Stimulated activated CD8-positive, alpha-beta memory T cell treated with anti-CD3 and anti-CD28 coated beads, Interleukin-12 subunit alpha, Interleukin-12 subunit beta, amount 100 ng/mL, for 4 hours (primary cell): ENCODE measurements around the gene RPL10.

Source experiments
- DNase-seq: peaks from one replicate; pipeline ENCODE4 v3.0.0-alpha.2; 2020; ENCODE audit warnings: low read depth

RPL10 gene

DNA sequence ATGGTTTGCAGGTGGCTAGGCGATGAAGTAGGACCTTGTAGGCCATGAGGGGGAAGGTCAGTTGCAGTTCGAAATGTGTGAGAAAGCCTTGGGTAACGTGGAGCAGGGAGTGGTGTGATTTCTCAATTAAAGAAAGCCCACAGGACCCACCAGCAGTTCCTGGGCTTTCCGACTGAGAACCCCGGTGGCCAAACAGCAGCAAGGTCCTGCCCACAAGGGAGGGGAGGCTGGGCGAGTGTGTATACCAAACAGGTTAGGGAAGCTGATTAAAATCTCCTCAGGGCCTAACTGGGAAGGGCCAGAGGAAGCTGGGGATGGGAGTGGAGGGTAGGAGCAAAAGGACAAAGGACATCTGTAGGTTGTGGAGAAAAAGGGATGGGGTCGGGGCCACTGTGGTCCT, 32.7 kb downstream of the RPL10 start:
- DNase-seq, result no peak

DNA sequence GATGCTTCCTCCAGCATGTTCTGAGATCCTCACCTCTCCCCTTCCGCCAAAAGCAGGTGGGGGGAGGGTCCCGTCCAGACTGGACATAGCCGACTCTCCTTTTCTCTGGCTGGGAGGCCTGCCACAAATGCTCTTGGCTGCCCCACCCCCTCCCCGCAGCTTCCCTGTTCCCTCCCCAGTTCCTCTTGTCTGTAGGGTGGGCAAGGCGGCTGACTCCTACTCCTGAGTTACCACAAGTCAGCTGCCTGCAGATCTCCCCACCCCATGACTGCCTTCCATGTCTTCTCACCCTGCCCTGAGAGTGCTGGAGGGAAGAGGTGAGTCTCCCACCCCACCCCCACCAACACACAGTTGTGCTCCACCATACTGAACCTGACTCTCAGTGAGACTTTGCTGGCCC, 33.2 kb downstream of the RPL10 start:
- DNase-seq, result no peak

DNA sequence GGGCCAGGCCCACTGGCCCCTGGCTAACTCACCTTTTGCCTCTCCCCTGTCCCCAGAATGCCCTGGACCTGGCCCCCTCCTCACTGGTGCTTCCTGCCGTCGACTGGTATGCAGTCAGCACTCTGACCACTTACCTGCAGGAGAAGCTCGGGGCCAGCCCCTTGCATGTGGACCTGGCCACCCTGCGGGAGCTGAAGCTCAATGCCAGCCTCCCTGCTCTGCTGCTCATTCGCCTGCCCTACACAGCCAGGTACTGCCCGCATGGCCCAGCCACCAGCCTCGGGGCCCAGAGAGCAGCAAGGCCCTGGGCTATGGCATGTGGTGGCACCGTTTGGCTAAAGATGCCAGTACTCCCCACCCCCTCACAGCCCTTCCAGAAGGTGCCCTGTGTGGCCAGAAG, 34.0 kb downstream of the RPL10 start:
- DNase-seq, result no peak

DNA sequence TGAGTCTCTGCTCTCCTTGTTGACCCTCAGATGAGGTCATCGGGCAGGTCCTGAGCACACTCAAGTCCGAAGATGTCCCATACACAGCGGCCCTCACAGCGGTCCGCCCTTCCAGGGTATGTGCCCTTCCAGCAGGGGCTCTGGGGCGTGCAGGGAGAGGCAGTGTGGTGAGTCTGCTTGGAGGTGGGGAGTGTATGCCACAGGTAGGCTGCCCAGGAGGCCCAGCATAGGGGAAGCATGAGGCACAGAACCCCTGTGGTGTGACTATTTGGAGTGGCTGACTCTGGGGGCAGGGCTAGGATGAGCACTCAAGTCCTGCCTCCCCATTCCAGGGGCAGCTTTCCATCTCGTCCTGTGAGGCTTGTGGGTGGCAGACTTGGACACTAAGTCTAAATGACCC, 35.4 kb downstream of the RPL10 start:
- no peak for DNase-seq

GRCh38 chrX:154434394-154435168, 36.4 kb downstream of the RPL10 start:
- DNase-seq, result no peak

GRCh38 chrX:154435171-154435733, 37.1 kb downstream of the RPL10 start:
- DNase-seq, result no peak

DNA sequence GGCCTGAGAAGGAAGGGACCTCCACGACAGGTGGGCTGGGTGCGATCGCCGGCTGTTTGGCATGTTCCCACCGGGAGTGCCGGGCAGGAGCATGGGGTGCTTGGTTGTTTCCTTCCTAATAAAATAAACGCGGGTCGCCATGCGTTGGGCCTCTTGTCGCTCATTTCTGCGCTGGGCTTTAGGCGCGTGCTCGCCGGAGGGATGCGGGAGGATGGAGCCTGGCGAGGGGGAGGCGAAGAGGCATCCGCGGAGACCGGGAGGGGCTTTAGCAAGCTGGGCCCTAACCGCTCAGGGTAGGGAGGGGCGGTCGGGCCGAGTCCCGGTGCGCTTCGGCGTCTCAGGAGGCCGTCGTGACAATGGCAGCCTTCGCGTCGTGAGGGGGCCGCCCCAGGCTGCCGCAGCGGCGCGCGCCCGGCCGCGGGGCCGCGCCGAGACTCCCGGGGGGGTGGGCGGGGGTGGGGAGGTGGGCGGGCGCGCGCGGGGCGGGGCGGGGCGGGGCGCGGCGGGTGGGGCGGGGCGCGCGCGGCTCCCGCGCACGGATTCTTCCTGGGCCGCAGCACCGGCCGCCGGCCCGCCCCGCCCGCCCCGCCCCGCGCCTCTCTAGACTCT, 38.3 kb downstream of the RPL10 start:
- DNase-seq, result peak; percentile 34

DNA sequence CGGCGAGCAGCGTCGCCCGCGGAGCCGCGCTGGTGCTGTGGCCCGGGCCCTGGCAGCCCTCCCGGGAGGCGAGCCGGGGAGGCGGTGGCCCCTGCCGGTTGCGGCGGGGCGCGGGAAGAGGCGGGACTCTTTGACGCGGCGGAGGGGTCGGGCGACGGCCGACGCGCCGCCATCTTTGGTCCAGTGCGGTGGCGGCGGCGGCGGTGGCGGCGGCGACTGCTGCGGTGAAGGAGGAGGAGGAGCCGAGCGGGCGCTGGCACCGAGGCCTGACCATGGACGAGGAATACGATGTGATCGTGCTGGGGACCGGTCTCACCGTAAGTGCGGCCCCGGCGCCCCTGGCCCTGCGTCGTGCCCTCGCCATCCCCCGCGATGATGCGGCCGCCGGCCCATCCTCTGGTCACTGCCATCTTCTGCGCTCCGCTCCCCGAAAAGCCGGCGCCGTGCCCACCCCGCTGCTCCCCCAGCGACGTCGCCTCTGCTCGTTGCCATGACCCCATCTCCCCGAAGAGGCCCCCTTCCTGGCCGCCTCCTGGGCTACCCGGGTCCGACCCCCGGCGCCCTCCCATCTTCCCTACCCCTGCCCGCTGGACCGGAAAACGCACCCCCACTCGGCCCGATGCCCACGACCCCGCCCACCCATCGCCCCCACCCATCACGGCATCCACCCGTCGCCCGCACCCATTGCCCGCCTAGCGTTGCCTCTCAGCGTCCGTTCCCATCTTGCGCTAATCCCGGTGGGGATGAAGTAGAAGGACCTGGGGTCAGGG, 39.0 kb downstream of the RPL10 start, which contains the start of gene GDI1:
Gene GDI1, plus strand, starts transcription at position 172 of the 770 bp plus-strand sequence. Its CDS starts 101 bp downstream, at position 273.
- peak; percentile 28 for DNase-seq

DNA sequence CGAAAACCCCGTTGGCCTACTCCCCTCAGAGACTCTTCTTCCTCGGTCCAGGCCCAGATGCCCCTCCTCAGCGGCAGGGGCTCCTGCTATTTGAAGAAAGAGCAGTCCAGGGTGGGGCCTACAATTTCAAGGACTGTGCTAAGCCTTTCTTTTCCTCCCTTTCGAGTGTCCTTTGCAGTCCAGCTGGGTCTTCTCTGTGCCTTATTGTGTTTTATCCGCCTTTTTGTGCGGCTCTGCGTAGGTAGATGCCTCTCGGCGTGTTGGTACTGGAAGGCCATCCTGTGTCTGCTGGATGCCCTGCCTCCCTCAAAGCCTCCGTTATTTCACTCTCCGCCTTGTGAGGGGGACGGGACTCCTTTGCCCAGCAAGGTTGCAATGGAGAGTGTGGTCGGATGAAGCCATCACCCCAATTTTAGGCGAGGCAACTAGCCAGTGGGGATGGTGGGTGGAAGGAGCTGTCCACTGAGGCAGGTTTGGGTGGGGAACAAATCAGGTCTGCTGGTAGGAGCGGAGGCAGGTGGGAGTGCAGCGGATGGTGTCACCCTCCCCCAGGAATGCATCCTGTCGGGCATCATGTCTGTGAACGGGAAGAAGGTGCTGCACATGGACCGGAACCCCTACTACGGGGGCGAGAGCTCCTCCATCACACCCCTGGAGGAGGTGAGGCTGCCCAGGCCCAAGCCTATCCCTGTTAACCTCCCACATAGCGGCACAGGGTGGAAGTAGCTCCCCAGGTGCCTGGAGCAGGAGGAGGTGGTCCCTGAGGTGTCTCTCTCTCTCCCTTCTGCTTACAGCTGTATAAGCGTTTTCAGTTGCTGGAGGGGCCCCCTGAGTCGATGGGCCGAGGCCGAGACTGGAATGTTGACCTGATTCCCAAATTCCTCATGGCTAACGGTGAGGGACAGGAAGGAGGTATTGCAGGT, 40.1 kb downstream of the RPL10 start:
- DNase-seq, result no peak

DNA sequence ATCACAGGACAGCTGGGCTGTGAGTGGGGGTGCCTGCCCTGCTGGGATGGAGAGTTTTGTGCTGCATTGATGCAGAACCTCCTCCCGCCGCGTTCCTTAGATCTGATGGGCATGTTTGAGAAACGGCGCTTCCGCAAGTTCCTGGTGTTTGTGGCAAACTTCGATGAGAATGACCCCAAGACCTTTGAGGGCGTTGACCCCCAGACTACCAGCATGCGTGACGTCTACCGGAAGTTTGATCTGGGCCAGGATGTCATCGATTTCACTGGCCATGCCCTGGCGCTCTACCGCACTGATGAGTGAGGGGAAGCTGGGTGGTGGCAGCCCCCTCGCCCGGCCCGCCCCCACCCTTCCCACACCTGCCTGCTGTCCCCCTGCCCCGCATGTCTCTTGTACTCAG, 41.7 kb downstream of the RPL10 start:
- DNase-seq, result no peak

DNA sequence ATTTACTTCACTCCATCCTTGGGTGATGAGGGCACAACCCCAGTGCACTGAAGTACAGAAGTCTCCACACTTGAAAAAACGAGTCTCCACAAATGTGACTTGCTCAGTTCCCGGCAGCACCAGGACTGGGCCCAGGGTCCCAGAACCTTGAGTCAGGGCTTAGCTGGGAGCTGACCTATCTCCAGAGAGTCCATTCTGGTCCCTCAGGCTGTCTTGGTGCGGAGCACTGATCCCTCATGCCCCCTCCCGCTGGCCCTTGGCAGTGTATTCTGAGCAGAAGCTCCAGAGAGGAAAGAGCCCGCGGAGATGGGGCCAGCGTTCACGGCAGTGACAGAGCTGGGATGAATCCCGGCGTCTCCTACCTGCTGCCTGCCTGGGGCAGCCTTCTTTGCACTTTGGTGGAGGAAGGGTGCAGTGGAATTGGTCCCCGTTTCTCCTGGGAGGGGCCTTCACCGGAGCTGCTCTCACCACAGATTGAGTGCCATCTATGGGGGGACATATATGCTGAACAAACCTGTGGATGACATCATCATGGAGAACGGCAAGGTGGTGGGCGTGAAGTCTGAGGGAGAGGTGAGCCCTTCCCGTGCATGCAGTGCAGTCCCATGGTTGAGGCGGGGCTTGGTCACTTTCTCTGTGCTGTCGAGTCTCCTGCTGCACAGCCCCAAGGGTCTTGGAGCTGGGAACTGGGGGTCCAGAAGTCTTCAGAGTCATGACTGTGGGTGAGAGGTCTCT, 42.6 kb downstream of the RPL10 start:
- DNase-seq, result no peak

- DNase-seq, result no peak
Observed at GRCh38 chrX:154441564-154441963, 43.4 kb downstream of the RPL10 start.

GRCh38 chrX:154441984-154442707, 44.0 kb downstream of the RPL10 start:
- no peak for DNase-seq

DNA sequence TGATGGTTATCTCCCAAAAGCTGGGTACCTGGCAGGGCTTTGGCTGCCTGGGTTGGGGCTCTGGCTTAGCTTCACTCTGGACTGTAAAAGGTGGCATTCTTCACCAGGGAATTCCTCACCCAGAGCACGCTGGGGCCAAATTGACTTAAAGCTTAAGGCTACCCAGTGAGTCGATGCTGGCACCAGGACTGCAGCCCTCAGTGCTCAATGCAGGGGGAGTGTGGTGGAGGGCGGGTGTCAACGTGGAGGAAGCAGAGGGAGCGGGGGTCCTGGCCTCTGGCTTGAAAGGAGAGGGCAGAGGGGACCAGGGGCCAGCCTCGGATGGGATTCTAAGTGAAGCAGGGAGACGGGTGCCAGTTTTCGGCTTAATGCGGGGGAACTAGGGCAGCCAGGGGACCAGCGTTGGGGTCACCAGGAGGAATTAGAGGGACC, 45.3 kb downstream of the RPL10 start:
- no peak for DNase-seq

DNA sequence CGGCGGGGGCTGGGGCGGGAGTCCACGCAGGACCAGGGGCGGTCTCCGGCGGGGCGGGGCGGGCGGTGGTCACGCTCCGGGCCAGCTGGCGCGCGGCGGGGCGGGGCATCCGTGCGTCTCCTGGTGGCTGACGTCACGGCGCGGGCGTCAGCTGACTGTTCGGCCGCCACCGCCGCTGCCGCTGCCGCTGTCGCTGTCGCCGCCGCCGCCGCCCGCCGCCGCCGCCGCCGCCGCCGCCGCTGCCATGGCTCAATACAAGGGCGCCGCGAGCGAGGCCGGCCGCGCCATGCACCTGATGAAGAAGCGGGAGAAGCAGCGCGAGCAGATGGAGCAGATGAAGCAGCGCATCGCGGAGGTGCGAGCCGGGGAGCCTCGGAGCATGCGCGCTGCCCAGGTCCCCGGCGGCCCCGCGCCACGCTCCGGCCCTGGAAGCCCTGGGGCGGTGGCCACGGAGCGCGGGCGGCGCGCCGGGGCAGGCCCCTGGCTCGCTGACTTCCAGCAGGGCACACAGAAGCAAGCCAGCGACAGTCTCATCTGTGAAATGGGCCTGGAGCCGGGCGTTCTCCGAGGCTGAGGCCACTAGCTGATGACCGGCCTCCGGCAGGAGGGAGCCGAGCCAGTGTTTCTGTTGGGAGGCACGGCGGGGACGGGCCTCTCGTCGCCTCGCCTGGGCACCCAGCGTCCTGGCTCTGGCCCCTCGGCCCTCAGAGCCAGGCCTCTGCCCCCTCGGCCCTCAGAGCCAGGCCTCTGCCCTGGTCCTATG, 46.0 kb downstream of the RPL10 start, which contains the start of gene FAM50A:
Gene FAM50A, plus strand, starts transcription at position 150 of the 763 bp plus-strand sequence. Its CDS starts 95 bp downstream, at position 245.
- peak; percentile 53 for DNase-seq

DNA sequence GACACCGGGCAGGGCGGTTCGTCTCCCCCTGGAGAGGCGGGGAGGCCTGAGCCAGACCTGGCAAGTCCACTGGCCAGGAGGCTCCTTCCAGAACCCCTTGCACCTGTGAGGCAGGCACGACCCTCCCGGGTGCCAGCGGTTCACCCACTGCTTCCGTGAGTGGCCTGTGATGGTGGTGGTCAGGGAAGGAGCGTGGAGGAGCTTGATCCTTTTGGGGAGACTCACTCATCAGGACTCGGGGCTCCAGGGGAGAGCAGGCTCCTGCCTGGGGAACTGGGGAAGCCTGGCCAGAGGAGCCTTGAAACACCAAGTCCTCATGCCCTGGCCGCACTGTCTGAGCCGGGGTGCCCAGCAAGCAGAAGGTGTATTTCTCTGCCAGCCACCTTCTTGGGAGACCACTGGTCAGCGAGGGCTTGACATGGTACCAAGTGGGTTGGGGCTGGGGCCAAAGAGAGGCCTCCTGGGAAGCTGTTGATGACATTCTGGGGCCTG, 46.6 kb downstream of the RPL10 start:
- no peak for DNase-seq

DNA sequence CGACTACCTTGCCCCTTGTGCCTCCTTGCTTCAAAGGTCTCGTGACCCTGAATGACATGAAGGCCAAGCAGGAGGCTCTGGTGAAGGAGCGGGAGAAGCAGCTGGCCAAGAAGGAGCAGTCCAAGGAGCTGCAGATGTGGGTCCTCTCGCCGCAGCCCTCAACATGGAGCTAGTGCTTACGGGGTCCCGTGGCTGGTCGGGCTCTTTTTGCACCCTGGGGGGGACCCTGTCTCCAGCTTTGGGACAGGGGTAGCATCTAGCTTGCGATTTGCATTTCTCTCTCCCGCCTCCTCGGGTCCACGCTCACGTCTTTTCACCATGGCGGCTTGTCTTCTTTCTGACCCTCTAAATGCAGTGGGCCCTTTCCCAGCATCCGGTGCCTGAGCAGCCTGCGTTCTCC, 47.6 kb downstream of the RPL10 start:
- DNase-seq, result no peak

GRCh38 chrX:154446430-154446829, 48.3 kb downstream of the RPL10 start:
- DNase-seq, result no peak

DNA sequence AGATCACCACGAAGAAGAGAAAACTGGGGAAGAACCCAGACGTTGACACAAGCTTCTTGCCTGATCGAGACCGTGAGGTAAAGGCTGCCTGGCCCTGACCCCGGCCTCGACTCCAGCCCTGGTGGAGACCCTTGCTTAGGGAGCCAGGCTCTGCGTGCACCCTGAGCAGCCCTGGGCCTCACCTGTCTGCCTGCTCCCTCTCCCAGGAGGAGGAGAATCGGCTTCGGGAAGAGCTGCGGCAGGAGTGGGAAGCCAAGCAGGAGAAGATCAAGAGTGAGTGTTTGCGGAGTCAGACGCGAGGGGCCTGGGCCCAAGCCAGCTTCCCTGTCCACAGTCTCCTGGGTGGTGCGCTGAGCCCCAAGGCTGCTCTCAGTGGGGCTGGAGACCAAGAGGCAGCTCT, 50.3 kb downstream of the RPL10 start:
- DNase-seq, result no peak
